MM.1S (cell line): ENCODE results near the gene FSIP1.

Source experiments
- CTCF ChIP-seq: fragments of 300-600 bp; sonication (generic); IDR thresholded peaks from 2 replicates; pipeline ENCODE4 v1.5.1; 2016; ENCODE audit warnings: antibody characterized with exemption, low read length, mixed read lengths
- EZH2 ChIP-seq: fragments of 300-600 bp; sonication (generic); optimal IDR thresholded peaks from 2 replicates; pipeline ENCODE3; 2017; ENCODE audit warnings: low read depth, mild to moderate bottlenecking, antibody characterized with exemption, low read length, mixed read lengths
- EZH2phosphoT487 ChIP-seq: fragments of 300-600 bp; sonication (generic); IDR thresholded peaks from 2 replicates; pipeline ENCODE4 v1.6.1; 2018; ENCODE audit warnings: antibody characterized with exemption, low read length

GRCh38 chr15:39798382-39798781, 15.7 kb upstream of the FSIP1 start:
- no peak for TF ChIP-seq CTCF
- TF ChIP-seq EZH2phosphoT487 = no peak
- no peak for TF ChIP-seq EZH2
